ENCODE data around the gene GABRG3.
A peak's percentile ranks its signal among the peaks of the same experiment; 100 is the strongest.

GABRG3 gene

GRCh38 chr15:27481768-27482167 is 510.8 kb downstream of the GABRG3 start:
- no peak for DNase-seq

GRCh38 chr15:27482287-27482686 is 511.3 kb downstream of the GABRG3 start:
- no peak for DNase-seq

- DNase-seq: no peak
Measured at GRCh38 chr15:27483124-27483523, 512.1 kb downstream of the GABRG3 start.

- DNase-seq: no peak
Measured at GRCh38 chr15:27485265-27485664, 514.3 kb downstream of the GABRG3 start.

GRCh38 chr15:27486051-27486450 is 515.1 kb downstream of the GABRG3 start:
- no peak for DNase-seq

DNA sequence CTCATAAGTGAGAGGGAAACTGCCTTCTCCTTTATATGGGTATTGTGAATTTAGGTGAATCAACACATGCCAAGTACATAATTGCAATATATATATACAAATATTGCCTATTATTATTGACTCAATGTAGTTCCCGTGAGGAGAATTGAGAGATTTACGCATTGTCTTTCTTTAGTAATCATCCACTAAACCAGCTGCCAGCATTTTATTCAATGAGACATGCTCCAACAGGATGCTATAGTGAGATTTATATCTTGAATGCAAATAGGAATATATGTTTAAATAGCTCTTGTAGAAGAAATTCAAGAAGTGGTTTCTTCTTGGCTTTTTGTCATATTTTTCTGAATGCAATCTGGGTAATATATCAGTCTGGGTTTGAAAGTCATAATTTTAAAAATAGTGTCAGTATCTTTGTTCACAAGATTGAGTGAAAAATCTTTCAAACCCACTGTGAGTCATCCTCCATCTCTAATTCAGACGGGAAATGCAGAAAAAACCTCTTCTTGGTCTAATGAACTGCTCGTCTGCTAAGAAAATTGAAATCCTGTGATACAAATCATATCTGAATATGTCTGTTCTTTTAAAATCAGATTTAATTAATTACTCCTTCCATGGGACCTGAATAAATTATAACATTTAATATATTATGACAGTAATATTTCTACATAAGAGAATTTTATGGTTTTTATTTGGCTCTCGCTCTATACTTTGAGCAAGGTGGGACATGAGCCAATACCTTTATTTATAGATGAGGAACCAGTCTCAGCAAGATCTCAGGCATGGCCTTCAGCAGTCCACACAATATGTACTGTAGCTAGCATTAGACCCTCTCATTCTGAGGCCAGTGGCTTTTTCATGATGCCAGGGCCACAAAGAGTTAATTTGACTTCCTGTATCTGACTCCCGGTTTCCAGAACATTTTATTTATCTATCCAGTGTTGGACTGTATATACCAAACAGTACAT is 516.0 kb downstream of the GABRG3 start:
- DNase-seq: no peak

GRCh38 chr15:27487846-27488245 is 516.9 kb downstream of the GABRG3 start:
- no peak for DNase-seq

DNA sequence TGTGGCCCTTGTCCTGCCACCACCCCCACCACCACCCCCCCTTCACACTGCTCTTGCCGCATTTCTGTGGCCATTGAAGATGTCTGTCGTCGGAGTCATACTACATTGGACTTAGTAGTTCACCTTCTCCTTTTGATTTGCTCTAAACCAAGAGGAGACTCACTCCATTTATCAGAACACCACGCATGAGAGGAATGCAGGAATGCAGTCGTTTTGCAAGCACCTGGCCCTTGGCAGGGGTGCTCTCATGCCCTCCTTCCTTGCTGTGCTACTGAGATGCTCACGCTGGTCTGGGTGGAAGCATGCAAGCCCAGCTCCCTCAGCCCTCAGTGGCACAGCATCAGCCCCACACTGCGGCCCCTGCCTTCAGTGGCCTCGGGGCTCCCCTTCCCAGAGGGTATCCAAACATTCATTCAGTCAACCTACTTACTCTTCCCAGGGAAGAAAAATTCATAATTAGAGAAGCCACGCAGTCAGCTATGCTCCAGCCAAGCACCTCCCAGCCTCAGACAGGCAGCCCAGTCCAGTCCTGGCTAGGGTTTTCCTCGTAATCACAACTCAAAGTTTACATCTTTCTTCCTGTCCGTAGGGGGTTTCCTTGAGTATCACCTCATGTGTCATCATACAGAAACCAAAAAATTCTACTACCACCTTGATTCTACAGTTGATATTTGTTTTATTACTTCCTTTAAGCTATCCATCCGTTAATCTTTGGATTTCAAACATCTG is 520.0 kb downstream of the GABRG3 start:
- DNase-seq: no peak

- no peak for DNase-seq
Measured at GRCh38 chr15:27491666-27492621, 521.0 kb downstream of the GABRG3 start.

DNA sequence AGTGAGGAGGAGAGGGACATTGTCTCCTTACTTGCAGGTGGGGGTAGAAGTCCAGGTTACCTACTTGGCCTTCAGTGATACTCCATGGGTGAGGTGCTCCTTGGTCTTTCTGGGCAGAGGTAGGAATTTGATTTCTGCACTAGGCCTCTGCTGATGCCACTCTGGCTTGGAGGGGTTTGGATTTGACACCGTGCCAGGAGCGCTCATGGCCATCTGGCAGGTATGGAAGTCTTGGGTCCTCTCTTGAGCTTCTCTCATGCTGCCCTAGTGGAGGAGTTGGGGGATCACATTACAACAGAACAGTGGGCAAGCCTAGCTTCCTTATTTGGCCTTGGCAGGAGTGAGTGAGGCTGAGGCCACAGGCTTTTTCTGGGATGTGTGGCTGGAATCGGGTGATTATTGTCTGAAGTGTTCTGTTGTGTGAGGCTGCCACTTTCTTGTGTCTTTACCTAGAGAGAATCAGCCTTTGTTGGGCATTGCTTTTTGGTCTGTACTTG is 525.0 kb downstream of the GABRG3 start:
- DNase-seq: peak; percentile 90

DNA sequence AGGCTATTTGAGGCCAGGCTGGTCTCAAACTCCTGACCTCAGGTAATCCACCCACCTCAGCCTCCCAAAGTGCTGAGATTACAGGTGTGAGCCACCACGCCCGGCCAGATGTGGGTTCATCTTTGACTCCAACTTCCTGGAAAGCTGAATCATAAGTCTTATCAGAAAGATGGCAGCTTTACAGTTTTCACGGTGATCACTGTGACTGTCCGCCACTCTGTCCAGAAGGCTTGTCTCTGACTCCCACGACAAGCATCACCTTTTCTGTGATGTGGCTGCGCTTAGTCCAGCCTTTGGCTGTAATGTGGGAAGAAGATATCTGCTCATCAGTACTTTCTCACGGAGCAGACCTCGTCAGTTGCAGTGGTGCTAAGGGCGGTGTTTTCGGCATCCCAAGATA is 527.7 kb downstream of the GABRG3 start:
- DNase-seq: no peak

GRCh38 chr15:27499191-27499590 is 528.2 kb downstream of the GABRG3 start:
- DNase-seq: no peak

DNA sequence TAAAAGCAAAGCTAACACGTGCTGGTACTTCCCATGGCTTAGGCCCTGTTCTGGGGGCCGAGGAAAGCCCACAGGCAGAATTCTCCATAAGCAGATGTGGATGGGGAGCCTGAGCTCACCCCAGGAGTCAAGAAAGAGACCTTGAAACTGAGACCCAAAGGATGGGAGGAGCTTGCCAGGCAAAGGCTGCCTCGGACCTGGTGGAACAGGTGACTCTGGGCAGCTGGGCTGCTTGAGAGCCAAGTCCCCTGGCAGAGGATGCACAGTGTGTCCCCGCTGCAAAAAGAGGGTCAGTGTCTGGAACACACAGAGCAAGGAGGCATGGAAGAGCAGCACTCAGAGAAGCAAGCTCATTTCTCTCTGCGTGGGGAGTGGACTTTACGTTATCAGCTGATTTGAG is 528.7 kb downstream of the GABRG3 start:
- no peak for DNase-seq

- DNase-seq: no peak
Measured at GRCh38 chr15:27500206-27500605, 529.2 kb downstream of the GABRG3 start.

DNA sequence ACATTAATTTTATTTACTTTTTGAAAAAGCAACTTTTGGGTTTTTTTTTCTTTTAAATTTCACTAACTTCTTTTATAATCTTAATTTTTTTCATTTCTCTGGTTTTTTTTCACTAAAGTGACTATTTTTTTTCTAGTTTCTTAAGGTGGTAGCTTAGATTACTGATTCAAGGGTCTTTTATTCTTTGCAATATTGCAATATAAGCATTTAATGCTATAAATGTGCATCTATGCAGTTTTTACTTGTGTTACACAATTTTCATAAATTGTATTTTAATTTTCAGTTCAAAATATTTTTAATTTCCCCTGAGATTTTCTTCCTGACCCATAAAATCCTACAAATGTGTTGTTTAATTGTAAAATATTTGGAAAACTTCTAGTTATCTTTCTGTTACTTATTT is 535.8 kb downstream of the GABRG3 start:
- DNase-seq: no peak

- DNase-seq: no peak
Measured at GRCh38 chr15:27509014-27509413, 538.0 kb downstream of the GABRG3 start.

DNA sequence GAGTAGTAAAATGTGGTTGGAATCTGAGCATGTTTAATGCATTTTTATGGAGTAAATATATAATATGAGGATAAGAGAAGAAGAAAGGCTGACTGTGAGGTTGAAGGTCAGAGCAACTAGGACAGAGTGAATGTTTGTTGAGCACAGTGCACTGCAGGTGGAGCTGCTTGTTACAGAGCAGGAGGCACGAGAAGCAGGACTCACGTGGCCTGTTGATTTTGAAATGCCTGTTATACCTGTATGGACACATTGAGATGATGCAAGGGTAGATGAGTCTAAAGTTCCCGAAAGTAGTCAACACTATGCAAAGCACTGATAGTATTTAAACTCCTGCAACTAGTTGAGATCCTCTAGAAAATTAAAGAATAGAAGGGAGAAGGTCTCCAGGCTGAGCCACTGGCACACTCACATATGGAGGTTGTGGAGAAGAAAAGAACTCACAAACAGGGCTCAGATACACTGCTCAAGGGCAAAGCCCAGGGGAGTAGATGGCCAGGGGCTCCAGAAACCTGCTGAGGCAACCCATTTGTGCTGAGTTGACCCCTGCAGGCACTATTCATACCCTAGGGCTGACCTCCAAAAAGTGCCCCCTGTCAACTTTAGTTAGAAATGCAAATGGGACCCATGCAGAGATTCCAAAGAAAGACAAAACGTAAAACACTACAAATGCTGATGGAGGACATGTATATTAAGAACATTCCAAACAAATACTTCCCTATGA is 541.5 kb downstream of the GABRG3 start:
- DNase-seq: no peak

- no peak for DNase-seq
Measured at GRCh38 chr15:27514526-27514925, 543.5 kb downstream of the GABRG3 start.

DNA sequence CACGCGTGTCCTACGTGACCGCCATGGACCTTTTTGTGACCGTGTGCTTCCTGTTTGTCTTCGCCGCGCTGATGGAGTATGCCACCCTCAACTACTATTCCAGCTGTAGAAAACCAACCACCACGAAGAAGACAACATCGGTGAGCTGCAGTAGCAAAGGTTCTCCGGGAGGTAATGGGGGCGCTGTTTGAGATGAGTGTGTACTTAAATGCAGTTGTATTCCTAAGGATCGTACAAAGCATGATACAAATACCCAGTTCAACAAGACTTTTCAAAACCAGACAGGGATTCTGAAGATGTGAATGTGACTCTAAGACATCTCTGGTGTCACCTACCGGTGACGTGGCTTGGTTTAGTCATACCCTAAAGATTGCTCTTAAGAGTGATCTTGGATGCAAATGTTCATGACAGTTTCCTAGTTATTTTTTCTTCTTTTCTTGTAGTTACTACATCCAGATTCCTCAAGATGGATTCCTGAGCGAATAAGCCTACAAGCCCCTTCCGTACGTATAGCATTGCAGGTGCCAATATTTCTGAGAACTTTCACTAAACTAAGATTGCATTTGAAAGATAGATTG is 556.6 kb downstream of the GABRG3 start:
- DNase-seq: no peak

GRCh38 chr15:27529399-27529798 is 558.4 kb downstream of the GABRG3 start:
- DNase-seq: no peak

GRCh38 chr15:27530994-27531393 is 560.0 kb downstream of the GABRG3 start:
- DNase-seq: no peak

- no peak for DNase-seq
Measured at GRCh38 chr15:27532358-27532757, 561.4 kb downstream of the GABRG3 start.

Measured in NCI-H524 treated with DMSO at 0.1 percent for 48 hours (cell line).